ENCODE data around the gene ECHDC3.
A peak's percentile ranks its signal among the peaks of the same experiment; 100 is the strongest.

The ECHDC3 gene

GRCh38 chr10:11782793-11783557, 40.8 kb downstream of the ECHDC3 start:
- DNase-seq (ENCODE audit: low read depth) = peak; percentile 33

GRCh38 chr10:11783558-11783865, 41.3 kb downstream of the ECHDC3 start:
- DNase-seq (ENCODE audit: low read depth) = no peak

- DNase-seq (ENCODE audit: low read depth) = no peak
Observed at GRCh38 chr10:11787374-11787773, 45.2 kb downstream of the ECHDC3 start.

GRCh38 chr10:11787846-11788245, 45.7 kb downstream of the ECHDC3 start:
- no peak for DNase-seq (ENCODE audit: low read depth)

GRCh38 chr10:11789306-11789705, 47.1 kb downstream of the ECHDC3 start:
- no peak for DNase-seq (ENCODE audit: low read depth)

GRCh38 chr10:11789956-11790355, 47.8 kb downstream of the ECHDC3 start:
- DNase-seq (ENCODE audit: low read depth) = no peak

GRCh38 chr10:11793762-11794479, 51.7 kb downstream of the ECHDC3 start:
- no peak for DNase-seq (ENCODE audit: low read depth)

- no peak for DNase-seq (ENCODE audit: low read depth)
Observed at GRCh38 chr10:11794566-11794965, 52.4 kb downstream of the ECHDC3 start.

- DNase-seq (ENCODE audit: low read depth) = no peak
Observed at GRCh38 chr10:11795101-11795920, 53.1 kb downstream of the ECHDC3 start.

GRCh38 chr10:11796474-11796873, 54.3 kb downstream of the ECHDC3 start:
- DNase-seq (ENCODE audit: low read depth) = no peak

GRCh38 chr10:11797281-11797680, 55.1 kb downstream of the ECHDC3 start:
- no peak for DNase-seq (ENCODE audit: low read depth)

GRCh38 chr10:11797847-11798633, 55.9 kb downstream of the ECHDC3 start:
- DNase-seq (ENCODE audit: low read depth) = no peak

- DNase-seq (ENCODE audit: low read depth) = no peak
Observed at GRCh38 chr10:11798845-11799735, 56.9 kb downstream of the ECHDC3 start.

- DNase-seq (ENCODE audit: low read depth) = no peak
Observed at GRCh38 chr10:11799736-11800080, 57.5 kb downstream of the ECHDC3 start.

- DNase-seq (ENCODE audit: low read depth) = no peak
Observed at GRCh38 chr10:11804336-11804735, 62.2 kb downstream of the ECHDC3 start.

- no peak for DNase-seq (ENCODE audit: low read depth)
Observed at GRCh38 chr10:11805792-11806191, 63.6 kb downstream of the ECHDC3 start.

- no peak for DNase-seq (ENCODE audit: low read depth)
Observed at GRCh38 chr10:11806706-11807105, 64.5 kb downstream of the ECHDC3 start.

- DNase-seq (ENCODE audit: low read depth) = no peak
Observed at GRCh38 chr10:11808808-11809207, 66.6 kb downstream of the ECHDC3 start.

- DNase-seq (ENCODE audit: low read depth) = no peak
Observed at GRCh38 chr10:11810313-11810766, 68.2 kb downstream of the ECHDC3 start.

- DNase-seq (ENCODE audit: low read depth) = no peak
Observed at GRCh38 chr10:11810973-11811372, 68.8 kb downstream of the ECHDC3 start.

- no peak for DNase-seq (ENCODE audit: low read depth)
Observed at GRCh38 chr10:11813177-11813576, 71.0 kb downstream of the ECHDC3 start.
